A549 (cell line): ENCODE results near the gene SLC25A13.

Experiments
- CTCF ChIP-seq: fragments of >200 bp; sonication (Bioruptor Twin); formaldehyde crosslinking; IDR thresholded peaks from 3 replicates; pipeline ENCODE4 v1.5.1; 2016
- E2F6 ChIP-seq: IDR thresholded peaks from 2 replicates; pipeline ENCODE4 v1.6.1; 2012; ENCODE audit warnings: low read depth, borderline replicate concordance
- EP300 ChIP-seq, 2 experiments: fragments of >200 bp; sonication (Bioruptor Twin); formaldehyde crosslinking; IDR thresholded peaks; 2 replicates in 1 of 2; 3 replicates in 1 of 2; pipeline ENCODE4 v1.6.1; 2016 to 2017
- MAZ ChIP-seq: fragments of 150-350 bp; IDR thresholded peaks from 2 replicates; pipeline ENCODE4 v1.6.1; 2014; ENCODE audit warnings: antibody characterized with exemption, low read depth, low read length, borderline replicate concordance
- PBX3 ChIP-seq: IDR thresholded peaks from 2 replicates; pipeline ENCODE4 v1.6.1; 2012
- POLR2A ChIP-seq: IDR thresholded peaks from 2 replicates; pipeline ENCODE4 v1.6.1; 2012; ENCODE audit warnings: mild to moderate bottlenecking, low read length
- RAD21 ChIP-seq, 2 experiments: fragments of >200 bp in 1 of 2; sonication (Bioruptor Twin) in 1 of 2; formaldehyde crosslinking in 1 of 2; IDR thresholded peaks in 1 of 2; conservative IDR thresholded peaks in 1 of 2; 2 replicates in 1 of 2; 3 replicates in 1 of 2; pipeline ENCODE4 v1.6.1; 2012 to 2018; ENCODE audit warnings: inconsistent platforms in 1 of 2
- RARB ChIP-seq: fragments of 250-450 bp; sonication (Bioruptor Pico); IDR thresholded peaks from 2 replicates; pipeline ENCODE4 v1.8.0; 2021; ENCODE audit warnings: mild to moderate bottlenecking, moderate library complexity
- RFX5 ChIP-seq: fragments of 450-650 bp; IDR thresholded peaks from 2 replicates; pipeline ENCODE4 v1.7.1; 2014; ENCODE audit warnings: antibody characterized with exemption, mild to moderate bottlenecking, moderate library complexity
- SREBF2 ChIP-seq: fragments of 450-650 bp; IDR thresholded peaks from 2 replicates; pipeline ENCODE4 v1.6.1; 2014; ENCODE audit warnings: mild to moderate bottlenecking, moderate library complexity
- TFCP2L1 ChIP-seq: fragments of 250-450 bp; sonication (Bioruptor Pico); IDR thresholded peaks from 2 replicates; pipeline ENCODE4 v1.5.0; 2021; ENCODE audit warnings: mild to moderate bottlenecking
- TF ChIP-seq, protein P1 (sequence below): fragments of >200 bp; sonication (Bioruptor Twin); formaldehyde crosslinking; IDR thresholded peaks from 2 replicates; pipeline ENCODE4 v1.6.1; 2016

DNA sequence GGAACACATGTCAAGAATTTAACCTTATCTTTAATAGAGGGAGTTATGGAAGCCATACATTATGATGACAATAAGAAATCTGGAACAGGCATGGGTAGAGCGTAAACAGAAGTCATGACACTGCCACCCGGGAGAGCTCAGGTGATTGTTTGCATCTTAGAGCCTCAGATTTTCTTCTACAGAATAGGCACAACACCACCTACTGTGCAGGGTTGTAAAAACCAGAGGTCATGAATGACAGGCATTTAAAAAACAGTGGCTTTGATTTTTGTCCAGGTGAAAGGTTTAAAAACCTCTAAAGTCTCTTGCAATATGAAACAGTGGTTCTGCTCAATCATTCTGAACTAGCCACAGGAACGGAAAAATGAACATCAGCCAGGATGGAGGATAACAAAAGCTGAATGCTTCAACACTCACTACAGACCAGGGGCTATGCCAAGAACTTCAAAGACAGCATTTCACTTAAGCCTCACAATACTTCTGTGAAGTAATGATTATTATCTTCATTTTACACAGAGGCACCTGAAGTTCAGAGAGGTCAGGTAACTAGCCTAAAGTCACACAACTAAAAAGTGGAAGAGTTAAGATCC is 123.8 kb downstream of the SLC25A13 start:
- TF ChIP-seq EP300 (IDR thresholded peaks at IDR 0.05) (no peak), CTCF (no peak), RFX5 (no peak), POLR2A (no peak), E2F6 (no peak), PBX3 (no peak), RAD21 (conservative IDR thresholded peaks at IDR 0.05 in 1 of 2, IDR thresholded peaks at IDR 0.05 in 1 of 2) (no peak), SREBF2 (no peak), TFCP2L1 (CRISPR knock-in tag) (no peak), MAZ (no peak), RARB (CRISPR knock-in tag) (no peak)
- TF ChIP-seq, protein P1, sequence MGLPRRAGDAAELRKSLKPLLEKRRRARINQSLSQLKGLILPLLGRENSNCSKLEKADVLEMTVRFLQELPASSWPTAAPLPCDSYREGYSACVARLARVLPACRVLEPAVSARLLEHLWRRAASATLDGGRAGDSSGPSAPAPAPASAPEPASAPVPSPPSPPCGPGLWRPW, result no peak
